Measurements from ENCODE around the gene ANKRD9.

The ANKRD9 gene

GRCh38 chr14:102508774-102509745 is 516 bp downstream of the ANKRD9 start:
- Histone ChIP-seq H3K36me3 (ENCODE audit: control insufficient read depth, insufficient read depth, low read length) (no peaks in the 10 kb centered on the region; the same call in 1 of the 2 replicates), H3K27me3 (replicated peaks; ENCODE audit: control insufficient read depth, insufficient read depth, low read length) (no peaks in the 10 kb centered on the region), H3K4me3 (replicated peaks; ENCODE audit: low read depth, low read length) (peak overlapping the region; percentile 60)
- no peak for TF ChIP-seq CTCF (IDR thresholded peaks at IDR 0.05; ENCODE audit: insufficient read depth, low read length, poor library complexity, severe bottlenecking)
- DNase-seq (ENCODE audit: extremely low read depth, insufficient read length): no peak

GRCh38 chr14:102508410-102508773 is 1.2 kb downstream of the ANKRD9 start:
- no peaks in the 10 kb centered on the region for H3K27me3 ChIP-seq (replicated peaks; ENCODE audit: control insufficient read depth, insufficient read depth, low read length)
- DNase-seq (ENCODE audit: extremely low read depth, insufficient read length): no peak
- no peaks in the 10 kb centered on the region; the same call in 1 of the 2 replicates for H3K36me3 ChIP-seq (ENCODE audit: control insufficient read depth, insufficient read depth, low read length)
- no peak for TF ChIP-seq CTCF (IDR thresholded peaks at IDR 0.05; ENCODE audit: insufficient read depth, low read length, poor library complexity, severe bottlenecking)
- no peak overlapping the region for H3K4me3 ChIP-seq (replicated peaks; ENCODE audit: low read depth, low read length)

GRCh38 chr14:102507857-102508312 is 1.7 kb downstream of the ANKRD9 start:
- Histone ChIP-seq H3K36me3 (ENCODE audit: control insufficient read depth, insufficient read depth, low read length) (no peaks in the 10 kb centered on the region; the same call in 1 of the 2 replicates), H3K4me3 (replicated peaks; ENCODE audit: low read depth, low read length) (no peak overlapping the region), H3K27me3 (replicated peaks; ENCODE audit: control insufficient read depth, insufficient read depth, low read length) (no peaks in the 10 kb centered on the region)
- no peak for TF ChIP-seq CTCF (IDR thresholded peaks at IDR 0.05; ENCODE audit: insufficient read depth, low read length, poor library complexity, severe bottlenecking)
- no peak for DNase-seq (ENCODE audit: extremely low read depth, insufficient read length)

GRCh38 chr14:102507081-102507856 is 2.3 kb downstream of the ANKRD9 start:
- H3K36me3 ChIP-seq (ENCODE audit: control insufficient read depth, insufficient read depth, low read length): no peaks in the 10 kb centered on the region; the same call in 1 of the 2 replicates
- no peak for TF ChIP-seq CTCF (IDR thresholded peaks at IDR 0.05; ENCODE audit: insufficient read depth, low read length, poor library complexity, severe bottlenecking)
- no peak overlapping the region for H3K4me3 ChIP-seq (replicated peaks; ENCODE audit: low read depth, low read length)
- DNase-seq (ENCODE audit: extremely low read depth, insufficient read length): no peak
- no peaks in the 10 kb centered on the region for H3K27me3 ChIP-seq (replicated peaks; ENCODE audit: control insufficient read depth, insufficient read depth, low read length)

GRCh38 chr14:102506626-102506925 is 3.0 kb downstream of the ANKRD9 start:
- no peaks in the 10 kb centered on the region for H3K27me3 ChIP-seq (replicated peaks; ENCODE audit: control insufficient read depth, insufficient read depth, low read length)
- no peaks in the 10 kb centered on the region; the same call in 1 of the 2 replicates for H3K36me3 ChIP-seq (ENCODE audit: control insufficient read depth, insufficient read depth, low read length)
- TF ChIP-seq CTCF (IDR thresholded peaks at IDR 0.05; ENCODE audit: insufficient read depth, low read length, poor library complexity, severe bottlenecking): no peak
- no peak for DNase-seq (ENCODE audit: extremely low read depth, insufficient read length)
- no peak overlapping the region for H3K4me3 ChIP-seq (replicated peaks; ENCODE audit: low read depth, low read length)

All from GM06990 (cell line).